GM21825 (cell line): ENCODE data around the gene DAPK1.

ENCODE experiments used
- ATAC-seq: cut with Tn5 transposase; IDR thresholded peaks from one replicate; pipeline ENCODE4 v1.9.1; 2021; ENCODE audit warnings: mild to moderate bottlenecking, moderate library complexity; ENCODE audit not compliant: unreplicated experiment

Gene DAPK1

GRCh38 chr9:87516222-87516925, 18.7 kb downstream of the DAPK1 start:
- ATAC-seq = no peak

DNA sequence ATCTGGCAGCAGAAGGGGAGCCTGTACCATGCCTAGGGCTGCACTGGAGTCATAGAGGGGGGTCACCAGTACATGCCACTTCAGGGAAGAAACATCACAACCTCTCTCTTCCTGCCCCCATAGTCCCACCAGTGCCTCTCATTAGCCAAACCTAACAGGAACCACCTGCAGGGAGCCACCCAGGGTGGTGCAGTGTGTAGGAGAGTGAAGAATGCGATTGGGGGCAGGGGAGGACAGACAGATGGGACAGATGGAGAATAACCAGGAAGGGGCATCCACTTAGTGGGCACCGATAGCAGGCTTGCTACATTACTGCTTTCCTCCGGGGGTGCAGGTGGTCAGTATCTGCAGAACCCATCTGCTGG, 19.2 kb downstream of the DAPK1 start:
- ATAC-seq = no peak

DNA sequence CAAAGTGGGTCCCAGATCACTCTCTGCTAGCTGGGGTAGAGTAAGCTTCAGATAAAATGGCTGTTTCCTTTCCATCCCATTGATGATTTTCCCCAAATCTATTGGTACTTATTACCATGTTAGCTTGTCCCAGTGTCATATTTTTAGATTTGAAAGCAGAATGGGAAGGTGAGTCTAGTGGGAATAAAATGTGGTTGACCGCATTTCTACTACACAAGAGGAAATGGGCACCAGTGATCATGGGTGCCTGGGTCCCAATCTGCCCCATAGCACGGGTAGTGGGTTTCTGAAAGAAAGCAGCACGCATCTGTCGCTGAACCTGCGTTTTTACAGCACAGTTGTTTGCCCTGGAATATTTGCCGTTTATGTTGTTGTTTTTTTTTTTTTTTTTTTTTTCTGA, 20.1 kb downstream of the DAPK1 start:
- ATAC-seq = no peak

GRCh38 chr9:87518702-87519335, 21.2 kb downstream of the DAPK1 start:
- ATAC-seq = no peak

GRCh38 chr9:87519461-87519860, 21.8 kb downstream of the DAPK1 start:
- no peak for ATAC-seq

GRCh38 chr9:87520172-87520683, 22.6 kb downstream of the DAPK1 start:
- no peak for ATAC-seq

- no peak for ATAC-seq
These were observed 24.2 kb downstream of the DAPK1 start for GRCh38 chr9:87521834-87522233.

DNA sequence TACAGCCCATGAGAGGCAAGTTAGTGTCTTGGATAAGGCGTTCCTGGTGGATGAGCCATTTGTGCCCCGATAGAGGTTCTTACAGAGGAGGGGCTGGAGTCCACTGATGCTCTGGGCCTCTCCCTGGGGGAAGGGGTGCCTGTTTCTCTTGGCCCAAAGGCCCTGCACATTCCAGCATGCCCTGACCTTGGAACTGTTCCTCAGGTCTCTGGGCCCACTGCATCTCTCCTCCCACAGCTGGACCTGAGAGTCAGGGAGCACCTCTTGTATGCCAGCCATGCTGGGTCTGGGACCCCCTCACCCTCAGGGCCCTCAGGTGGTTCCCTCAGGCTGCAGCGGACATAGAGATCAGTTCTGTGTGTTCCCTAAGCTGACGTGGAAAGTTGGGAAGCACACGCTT, 26.4 kb downstream of the DAPK1 start:
- no peak for ATAC-seq

- no peak for ATAC-seq
These were observed 28.1 kb downstream of the DAPK1 start for GRCh38 chr9:87525546-87526303.

DNA sequence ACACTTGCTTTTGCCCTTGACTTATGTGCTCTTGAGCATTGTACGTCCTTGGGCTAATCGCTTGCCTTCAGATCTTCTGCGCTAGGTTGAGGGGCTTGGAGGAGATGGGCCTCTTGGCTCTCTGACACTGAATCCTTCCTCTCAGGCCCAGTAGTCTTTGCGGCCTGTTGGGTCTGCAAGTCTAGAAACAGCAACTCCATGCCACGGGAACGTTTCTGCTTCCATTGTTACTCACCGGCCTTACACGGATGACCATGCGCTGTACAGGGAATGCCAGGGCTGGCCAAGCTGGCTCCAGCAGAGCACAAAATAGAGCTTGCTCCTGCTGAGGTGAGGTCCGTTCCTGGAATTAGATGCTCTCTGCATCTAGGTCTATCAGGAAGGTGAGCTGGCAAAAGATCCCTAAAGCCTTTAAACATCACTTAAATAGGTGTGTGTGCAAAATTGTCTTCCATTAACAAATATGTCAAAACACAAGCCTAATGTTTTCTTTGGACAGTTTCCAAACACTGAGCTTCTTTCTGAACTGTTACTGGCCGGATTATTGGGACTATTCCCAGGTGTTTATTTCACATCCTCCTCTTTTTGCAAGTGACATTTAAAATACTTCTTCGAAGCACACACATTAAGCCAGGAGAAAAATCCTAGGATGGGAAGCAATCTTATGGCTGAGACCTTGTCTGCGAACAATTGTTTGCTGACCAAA, 29.7 kb downstream of the DAPK1 start:
- no peak for ATAC-seq

DNA sequence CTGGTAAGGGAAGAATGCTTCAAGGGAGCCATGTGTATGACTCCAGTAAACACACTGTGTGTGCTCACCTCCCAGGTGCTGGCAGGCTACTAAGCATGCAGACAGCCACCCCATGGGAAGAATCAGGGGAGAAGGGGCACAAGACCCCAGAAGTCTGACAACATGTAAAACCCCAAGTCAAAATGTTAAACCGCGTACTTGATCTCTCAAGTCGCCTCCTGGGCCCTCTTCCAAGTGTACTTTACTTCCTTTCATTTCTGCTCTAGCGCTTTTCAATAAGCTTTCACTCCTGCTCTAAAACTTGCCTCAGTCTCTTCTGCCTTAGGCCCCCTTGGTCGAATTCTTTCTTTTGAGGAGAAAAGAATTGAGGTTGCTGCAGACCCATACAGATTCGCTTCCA, 31.3 kb downstream of the DAPK1 start:
- no peak for ATAC-seq

DNA sequence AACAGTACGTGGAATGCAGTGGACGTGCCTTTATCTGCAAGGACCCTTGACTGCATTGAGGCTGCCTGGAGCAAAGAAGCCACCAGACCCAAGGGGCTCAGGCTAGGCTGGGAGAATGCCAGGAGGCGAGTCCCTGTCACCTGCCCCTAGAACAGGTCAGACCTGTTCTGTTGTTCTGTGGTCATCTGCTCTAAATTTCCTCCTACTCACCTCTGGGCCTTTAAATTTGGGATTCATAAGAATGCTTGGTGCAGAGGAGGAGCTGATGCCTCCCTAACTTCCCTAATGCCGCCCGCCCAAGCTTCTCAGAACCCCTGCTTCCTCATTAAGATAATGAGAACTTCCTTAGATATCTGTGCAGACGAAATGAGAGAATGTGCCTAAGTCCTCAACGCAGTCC, 32.0 kb downstream of the DAPK1 start:
- no peak for ATAC-seq

DNA sequence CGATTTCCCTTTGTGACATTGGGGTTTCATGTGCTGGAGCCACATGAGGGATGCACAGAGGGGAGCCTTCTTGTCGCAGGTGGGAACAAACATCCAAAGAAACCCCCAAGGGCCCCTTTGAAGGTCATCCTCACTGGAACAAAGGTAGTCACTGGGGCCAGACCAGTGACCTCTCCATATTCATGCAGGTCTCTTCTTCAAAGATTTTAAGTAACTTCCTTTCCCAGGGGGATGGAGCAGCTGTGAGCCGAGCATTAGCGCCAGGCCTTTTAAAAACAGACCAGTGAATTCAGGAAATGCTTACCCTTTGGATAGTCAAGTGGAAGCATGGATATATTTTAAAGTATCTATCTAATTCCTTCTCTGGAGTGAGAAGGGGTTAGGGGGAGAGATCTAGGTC, 33.0 kb downstream of the DAPK1 start:
- ATAC-seq = no peak

- ATAC-seq = no peak
These were observed 34.0 kb downstream of the DAPK1 start for GRCh38 chr9:87531370-87532295.

DNA sequence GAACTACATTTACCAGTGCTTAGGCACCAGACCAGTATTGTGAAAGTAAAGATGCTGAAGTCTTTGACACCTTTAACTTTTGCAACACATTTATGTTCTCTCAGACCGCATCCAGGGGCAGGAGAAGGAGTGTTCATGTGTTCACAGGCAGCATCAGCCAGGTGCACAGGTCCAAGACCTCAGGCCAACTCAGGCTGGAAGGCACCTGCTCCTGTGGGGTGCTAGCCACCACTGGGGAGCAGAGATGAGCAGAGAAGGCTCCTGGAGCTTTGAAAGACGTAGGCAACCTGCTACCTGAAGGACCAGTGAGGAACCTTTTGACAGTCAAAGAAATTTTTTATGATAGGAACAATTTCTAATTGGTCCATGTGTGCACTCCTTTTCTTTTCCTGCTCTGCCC, 35.6 kb downstream of the DAPK1 start:
- ATAC-seq = no peak

DNA sequence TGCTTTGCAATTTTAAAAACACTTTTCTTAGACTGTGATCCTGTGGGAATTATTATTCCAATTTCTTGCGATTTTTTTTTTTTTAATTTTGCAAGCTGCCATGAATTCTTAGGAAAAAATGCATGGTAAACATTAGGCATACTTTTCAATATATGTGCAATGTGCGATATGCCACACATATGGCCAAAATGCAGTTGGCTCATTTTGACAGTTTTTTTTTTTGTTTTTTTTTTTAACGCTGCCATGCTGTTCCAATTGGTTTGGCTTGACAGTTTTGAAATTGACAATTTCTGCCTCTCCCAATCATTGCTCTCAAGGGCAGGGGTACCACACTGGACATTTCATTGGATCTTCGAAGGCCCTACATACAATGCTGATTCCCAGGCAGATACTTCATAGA, 36.4 kb downstream of the DAPK1 start:
- ATAC-seq = no peak

DNA sequence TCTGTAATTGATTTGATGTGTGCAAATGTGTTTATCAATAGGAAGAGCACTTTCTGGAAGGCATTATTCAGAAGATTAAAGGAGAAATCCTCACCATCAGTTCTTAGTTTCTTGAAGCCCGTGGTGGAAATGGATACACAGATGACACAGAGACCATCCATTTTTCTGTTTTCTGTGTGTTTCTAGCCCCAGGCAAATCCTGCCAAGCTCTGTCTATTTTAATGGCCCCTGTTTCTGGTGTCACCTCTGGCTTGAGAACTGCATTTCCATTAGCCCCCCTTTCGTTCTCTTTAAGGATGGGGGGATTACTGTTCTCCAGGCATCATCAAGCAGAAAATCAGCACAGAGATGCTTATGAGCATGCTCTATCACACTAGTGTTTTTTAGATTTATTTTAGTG, 37.3 kb downstream of the DAPK1 start:
- ATAC-seq = no peak

- peak; percentile 63 for ATAC-seq
These were observed 38.3 kb downstream of the DAPK1 start for GRCh38 chr9:87535817-87536539.

DNA sequence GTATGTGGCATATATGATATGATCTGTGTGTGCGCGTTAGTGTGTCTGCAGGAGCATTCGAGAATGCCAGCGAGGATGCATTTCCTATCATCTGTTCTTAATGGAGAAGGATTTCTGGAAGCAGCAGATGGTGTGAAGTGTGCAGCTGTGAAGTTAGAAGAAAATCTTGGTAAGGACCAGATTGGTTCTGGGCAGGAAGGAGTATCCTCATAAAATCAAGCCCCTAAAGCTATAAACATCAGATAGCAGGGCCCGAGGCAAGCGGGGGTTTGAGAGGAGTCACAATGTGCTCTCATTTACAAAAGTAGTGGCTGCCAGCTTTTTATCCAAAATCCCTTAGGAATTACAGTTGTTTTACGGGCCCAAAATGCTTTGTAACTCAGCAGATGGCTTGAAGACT, 40.0 kb downstream of the DAPK1 start:
- no peak for ATAC-seq
